GM18867 (cell line): Measurements from ENCODE around the gene CCDC88A.
"Not testable (repeated sequence)": the region's sequence is repeated elsewhere in the genome, so short reads cannot be mapped to it uniquely, and the experiment has no call there.

ENCODE experiments used
- ATAC-seq: cut with Tn5 transposase; IDR thresholded peaks from one replicate; pipeline ENCODE4 v1.9.1; 2021; ENCODE audit warnings: mild to moderate bottlenecking, moderate library complexity; ENCODE audit not compliant: unreplicated experiment

The CCDC88A gene

GRCh38 chr2:55311444-55311870 lies 108.2 kb downstream of the CCDC88A start:
- peak; percentile 94 for ATAC-seq

GRCh38 chr2:55309446-55309845 lies 110.2 kb downstream of the CCDC88A start:
- ATAC-seq, result no peak

- peak; percentile 79 for ATAC-seq
Observed at GRCh38 chr2:55302241-55302640, 117.4 kb downstream of the CCDC88A start.

DNA sequence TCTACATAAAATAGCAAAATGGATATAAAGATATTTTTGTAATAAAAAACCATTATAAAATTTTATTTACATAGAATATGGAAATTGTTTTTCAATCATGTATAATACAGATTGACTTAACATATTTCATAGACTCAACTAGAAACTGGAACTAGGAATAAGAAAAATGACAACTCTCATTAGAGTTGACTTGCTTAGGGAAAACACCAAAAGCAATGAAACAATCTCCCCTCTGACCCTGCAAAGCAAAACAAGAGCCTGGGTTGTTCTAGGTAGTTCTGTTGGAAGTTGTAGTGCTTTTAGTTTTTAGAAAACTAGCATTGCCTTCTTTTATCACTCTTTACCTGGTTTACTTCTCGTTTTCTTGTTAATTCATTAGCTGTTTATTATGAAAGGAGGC lies 118.4 kb downstream of the CCDC88A start:
- ATAC-seq, result no peak

DNA sequence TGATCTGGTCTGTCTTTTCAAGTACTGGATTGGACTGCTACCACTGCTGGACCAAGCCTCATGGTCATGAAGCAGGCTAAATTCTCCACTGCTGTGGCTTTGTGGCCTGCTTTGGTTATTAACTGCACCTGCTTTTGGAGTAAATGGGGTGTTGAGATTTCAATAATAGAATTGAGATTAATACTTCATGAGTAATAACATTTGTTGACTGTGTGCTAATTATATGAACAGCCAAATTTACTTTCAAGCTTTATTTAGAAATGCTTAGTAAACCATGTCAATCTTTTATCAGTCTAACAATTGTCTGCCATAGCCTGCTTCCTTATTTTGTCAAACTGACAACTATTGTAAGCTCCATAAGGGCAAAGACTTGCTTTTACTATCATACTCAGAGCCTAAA lies 123.3 kb downstream of the CCDC88A start:
- ATAC-seq, result peak; percentile 56

DNA sequence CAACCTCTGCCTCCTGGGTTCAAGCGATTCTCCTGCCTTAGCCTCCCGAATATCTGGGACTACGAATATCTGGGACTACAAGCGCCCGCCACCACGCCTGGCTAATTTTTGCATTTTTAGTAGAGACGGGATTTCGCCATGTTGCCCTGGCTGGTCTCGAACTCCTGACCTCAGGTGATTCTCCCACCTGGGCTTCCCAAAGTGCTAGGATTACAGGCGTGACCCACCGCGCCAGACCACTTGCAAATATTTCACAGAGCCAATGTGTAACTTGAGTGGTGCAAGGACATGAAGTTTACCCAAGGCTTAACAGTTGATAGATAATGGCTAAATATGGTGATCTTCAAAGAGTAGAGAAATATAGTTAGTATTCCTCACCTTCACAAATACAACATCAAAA lies 136.6 kb downstream of the CCDC88A start:
- ATAC-seq, result no peak

- ATAC-seq, result peak; percentile 99
Observed at GRCh38 chr2:55282110-55282917, 137.3 kb downstream of the CCDC88A start.

- not testable (repeated sequence) for ATAC-seq
Observed at GRCh38 chr2:55280851-55281546, 138.7 kb downstream of the CCDC88A start.

- ATAC-seq, result not testable (repeated sequence)
Observed at GRCh38 chr2:55279859-55280424, 139.7 kb downstream of the CCDC88A start.

DNA sequence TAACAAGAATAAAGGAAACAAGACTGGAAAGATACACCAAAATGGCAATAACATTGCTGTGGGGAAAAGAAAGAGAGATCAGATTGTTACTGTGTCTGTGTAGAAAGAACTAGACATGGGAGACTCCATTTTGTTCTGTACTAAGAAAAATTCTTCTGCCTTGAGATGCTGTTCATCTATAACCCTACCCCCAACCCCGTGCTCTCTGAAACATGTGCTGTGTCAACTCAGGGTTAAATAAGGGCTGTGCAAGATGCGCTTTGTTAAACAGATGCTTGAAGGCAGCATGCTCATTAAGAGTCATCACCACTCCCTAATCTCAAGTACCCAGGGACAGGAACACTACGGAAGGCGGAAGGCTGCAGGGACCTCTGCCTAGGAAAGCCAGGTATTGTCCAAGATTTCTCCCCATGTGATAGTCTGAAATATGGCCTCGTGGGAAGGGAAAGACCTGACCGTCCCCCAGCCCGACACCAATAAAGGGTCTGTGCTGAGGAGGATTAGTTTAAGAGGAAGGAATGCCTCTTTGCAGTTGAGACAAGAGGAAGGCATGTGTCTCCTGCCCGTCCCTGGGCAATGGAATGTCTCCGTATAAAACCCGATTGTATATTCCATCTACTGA lies 140.3 kb downstream of the CCDC88A start:
- not testable (repeated sequence) for ATAC-seq

DNA sequence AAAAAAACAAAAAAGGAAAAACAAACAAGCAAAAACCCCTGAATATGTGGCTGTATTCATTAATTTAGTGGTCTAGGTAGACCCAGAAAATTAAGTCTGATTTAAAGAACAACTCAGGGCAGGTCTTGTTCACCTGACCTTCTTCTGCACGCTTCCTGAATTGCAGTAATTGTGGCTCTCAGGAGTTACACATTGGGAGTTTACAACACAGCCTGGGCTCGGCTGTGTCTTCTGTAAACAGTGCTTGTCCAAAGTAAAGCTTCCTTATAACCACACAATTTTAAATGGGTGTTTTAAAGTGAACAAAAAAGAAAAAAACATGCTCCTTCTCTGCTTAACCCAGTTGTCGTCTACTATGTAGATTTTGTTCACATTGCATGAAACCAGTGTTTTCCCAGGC lies 142.3 kb downstream of the CCDC88A start:
- no peak for ATAC-seq

DNA sequence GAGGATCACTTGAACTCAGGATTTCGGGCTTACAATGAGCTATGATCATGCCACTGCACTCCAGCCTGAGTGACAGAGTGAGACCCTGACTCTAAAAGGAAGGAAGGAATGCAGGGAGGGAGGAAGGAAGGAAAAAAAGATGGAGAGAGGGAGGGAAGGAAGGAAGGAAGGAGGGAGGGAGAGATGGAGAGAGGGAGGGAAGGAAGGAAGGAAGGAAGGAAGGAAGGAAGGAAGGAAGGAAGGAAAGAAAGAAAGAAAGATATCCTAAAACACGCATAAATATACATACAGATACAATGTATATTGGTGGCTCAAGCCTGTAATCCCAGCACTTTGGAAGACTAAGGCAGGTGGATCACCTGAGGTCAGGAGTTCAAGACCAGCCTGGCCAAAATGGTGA lies 145.3 kb downstream of the CCDC88A start:
- not testable (repeated sequence) for ATAC-seq

DNA sequence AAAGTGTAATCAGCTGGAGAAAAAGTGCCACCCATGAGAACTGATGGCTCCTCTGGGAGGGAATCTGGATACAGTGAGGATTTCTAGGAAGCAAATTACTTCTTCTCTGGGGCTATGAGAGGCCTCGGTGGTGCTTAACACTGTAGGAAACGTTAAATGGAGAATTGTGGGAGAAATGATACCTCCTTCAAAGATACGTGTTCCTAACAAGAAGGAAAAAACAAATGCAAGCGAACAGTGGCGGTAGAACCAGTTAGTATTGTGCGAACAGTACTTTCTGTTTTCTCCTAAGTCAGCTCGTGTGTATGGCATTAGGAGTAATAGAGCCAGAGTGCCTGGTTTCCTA lies 150.0 kb downstream of the CCDC88A start:
- no peak for ATAC-seq

DNA sequence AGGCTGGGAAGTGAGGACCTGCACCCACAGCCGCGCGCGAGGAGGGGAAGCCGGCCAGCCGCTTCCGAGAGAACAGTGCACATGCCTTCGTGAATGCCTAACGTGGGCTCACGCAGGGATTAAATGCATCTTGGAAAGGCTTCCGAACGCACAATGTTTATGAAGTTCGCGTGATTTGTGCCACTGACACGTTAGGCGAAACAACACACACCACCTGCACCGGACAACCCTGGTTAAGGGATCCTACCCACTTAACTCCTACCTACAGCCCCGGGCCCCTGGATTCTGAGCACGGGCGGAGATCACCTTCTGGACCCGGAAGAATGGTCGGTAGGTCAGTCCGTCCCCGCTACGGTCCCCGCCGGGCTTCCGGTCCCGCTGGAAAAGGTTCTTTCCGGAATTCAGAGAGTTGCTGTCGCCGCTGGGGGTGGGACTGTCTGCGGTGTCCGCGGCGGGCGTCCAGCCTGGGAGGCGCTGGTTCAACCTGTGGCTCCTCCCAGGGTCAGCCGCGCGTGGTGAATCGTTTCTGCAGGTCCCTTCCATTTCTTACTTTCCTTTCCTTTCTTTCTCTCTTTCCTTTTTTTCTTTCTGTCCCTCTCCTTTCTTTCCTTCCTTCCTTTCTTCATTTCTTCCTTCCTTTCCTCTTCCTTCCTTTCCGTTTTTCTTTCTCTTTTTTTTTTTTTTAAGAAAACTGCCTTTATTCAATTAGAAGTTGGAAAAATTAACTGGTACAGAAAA lies 150.6 kb downstream of the CCDC88A start, which contains the start of gene MTIF2:
MTIF2 (minus strand) TSS at position 325 of the 738 bp plus-strand sequence. CDS start 5,373 bp downstream, outside the sequence.
- ATAC-seq, result peak; percentile 93

DNA sequence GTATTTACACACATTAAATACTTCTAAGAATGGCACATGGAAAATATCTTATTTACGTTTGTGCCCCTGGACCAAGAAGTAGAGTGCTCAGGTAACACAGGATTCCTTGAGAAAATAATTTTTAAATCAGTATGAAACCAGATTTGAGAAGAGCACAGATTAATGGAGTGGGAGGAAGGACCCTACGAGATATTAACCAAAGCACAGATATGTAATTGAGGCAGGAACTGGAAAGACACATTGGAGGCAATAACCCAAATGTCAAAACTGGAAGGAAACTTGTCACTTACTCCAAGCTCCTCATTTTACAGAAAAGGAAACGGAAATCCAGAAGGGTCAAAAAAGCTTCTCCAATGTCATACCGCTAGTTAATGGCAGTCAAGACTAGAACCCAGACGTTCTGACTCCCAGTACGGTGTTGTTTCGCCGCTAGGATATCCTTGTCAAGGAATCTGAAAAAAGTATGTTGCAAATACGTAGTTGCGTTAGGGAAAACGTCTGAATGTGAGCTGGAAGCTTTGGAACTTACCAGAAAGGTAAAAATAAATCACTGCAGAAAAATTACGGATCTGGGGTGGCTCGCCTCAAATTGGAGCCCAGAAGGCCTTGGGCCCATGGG lies 151.3 kb downstream of the CCDC88A start:
- peak; percentile 2 for ATAC-seq

DNA sequence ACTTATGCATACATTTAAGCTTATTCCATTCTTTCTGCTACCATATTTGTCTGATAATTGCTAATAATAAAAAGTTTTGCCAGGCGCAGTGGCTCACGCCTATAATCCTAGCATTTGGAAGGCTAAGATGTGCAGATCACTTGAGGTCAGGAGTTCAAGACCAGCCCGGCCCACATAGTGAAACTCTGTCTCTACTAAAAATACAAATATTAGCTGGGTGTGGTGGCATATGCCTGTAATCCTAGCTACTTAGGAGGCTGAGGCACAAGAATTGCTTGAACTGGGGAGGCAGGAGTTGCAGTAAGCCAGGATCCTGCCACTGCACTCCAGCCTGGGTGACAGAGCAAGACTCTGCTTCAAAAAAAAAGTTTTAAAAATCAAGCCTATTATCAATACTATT lies 160.1 kb downstream of the CCDC88A start:
- not testable (repeated sequence) for ATAC-seq

GRCh38 chr2:55252832-55253231 lies 166.8 kb downstream of the CCDC88A start:
- no peak for ATAC-seq

DNA sequence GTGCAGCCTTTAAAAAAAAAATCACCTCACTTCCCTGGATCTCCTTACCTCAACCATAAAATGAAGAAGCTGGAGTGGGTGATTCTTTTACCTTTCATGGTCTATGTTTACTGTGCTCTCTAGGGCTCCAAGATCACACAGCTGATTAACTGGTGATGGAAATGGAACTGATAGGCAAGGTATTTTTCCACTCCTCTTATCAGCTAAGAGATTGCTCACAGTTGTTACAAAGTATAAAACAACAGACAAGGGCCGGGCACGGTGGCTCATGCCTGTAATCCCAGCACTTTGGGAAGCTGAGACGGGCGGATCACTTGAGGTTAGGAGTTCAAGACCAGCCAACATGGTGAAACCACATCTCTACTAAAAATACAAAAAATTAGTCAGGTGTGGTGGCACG lies 172.6 kb downstream of the CCDC88A start:
- no peak for ATAC-seq

DNA sequence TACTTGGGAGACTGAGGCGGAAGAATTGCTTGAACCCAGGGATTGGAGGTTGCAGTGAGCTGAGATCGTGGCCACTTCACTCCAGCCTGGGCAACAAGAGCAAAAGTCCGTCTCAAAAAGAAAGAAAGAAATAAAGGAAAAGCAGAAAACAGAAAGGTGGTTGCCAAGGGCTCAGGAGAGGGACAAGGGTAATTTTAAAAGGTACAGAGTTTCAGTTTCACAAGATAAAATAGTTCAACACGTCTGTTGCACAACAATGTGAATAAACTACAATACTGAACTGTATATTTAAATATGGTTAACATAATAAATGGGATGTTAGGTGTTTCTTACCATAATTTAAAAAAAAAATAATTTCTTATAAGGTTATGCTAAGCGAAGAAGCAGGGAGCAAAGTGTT lies 174.2 kb downstream of the CCDC88A start:
- no peak for ATAC-seq

DNA sequence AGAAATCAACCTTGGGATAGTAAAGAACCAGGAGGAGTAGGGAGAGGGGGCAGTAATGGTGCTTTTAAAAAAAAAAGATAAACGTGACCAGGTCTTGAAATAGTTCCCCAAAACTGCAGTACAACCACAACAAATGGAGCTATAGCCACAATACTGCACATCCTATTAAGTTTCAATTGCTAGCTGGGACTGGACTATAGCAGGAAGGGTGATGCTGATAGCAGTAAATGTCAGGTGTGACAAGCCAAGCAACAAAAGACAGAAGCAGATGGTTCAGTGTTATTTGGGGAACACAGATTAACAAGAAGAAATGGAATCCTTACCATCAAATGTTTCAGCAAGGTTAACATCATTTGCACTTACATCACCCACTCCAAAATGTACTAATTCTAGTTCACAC lies 177.0 kb downstream of the CCDC88A start:
- ATAC-seq, result no peak
